ENCODE results near the gene SHE.

GRCh38 chr1:154488922-154489321 is 13.3 kb downstream of the SHE start:
- TF ChIP-seq EP300 (IDR thresholded peaks at IDR 0.05; ENCODE audit: borderline replicate concordance): no peak
- TF ChIP-seq YY1 (IDR thresholded peaks at IDR 0.05; ENCODE audit: low read depth): no peak
- no peak for TF ChIP-seq USF1 (IDR thresholded peaks at IDR 0.05)

All from Ishikawa (cell line).